Breast epithelium (tissue), 3 donors: Measurements from ENCODE around the gene TRIM59.

Source experiments
- CTCF ChIP-seq, 3 donors: fragments of 450-650 bp; IDR thresholded peaks; one replicate each; pipeline ENCODE4 v1.5.1; 2016 to 2017; ENCODE audit warnings: antibody characterized with exemption in 3 of 3, mild to moderate bottlenecking in 3 of 3, moderate library complexity in 3 of 3
- POLR2A ChIP-seq: fragments of 450-650 bp; IDR thresholded peaks from one replicate; pipeline ENCODE4 v1.6.1; 2016; ENCODE audit warnings: antibody characterized with exemption, mild to moderate bottlenecking, moderate library complexity

GRCh38 chr3:160473221-160473620, 23.6 kb upstream of the TRIM59 start:
- no peak for TF ChIP-seq CTCF (IDR thresholded peaks at IDR 0.05)
- TF ChIP-seq POLR2A, result no peak
